Memory B cell (primary cell): ENCODE measurements around the gene SPINK14.

ENCODE experiments used
- ATAC-seq: fragments of 150-1000 bp; cut with Tn5 transposase; 2 replicates; pipeline ENCODE4 v1.10.0; 2021; ENCODE audit warnings: low read depth, mild to moderate bottlenecking, moderate library complexity
- DNase-seq, 2 donors: peaks; one replicate each; pipeline ENCODE4 v3.0.0; 2022; ENCODE audit warnings: low spot score in 2 of 2
- H3K27ac Mint-ChIP-seq: one replicate; pipeline ENCODE4 v1.8.0; 2022; ENCODE audit warnings: mild to moderate bottlenecking, moderate library complexity, mixed read lengths
- H3K27me3 Mint-ChIP-seq: one replicate; pipeline ENCODE4 v1.8.0; 2022; ENCODE audit warnings: mixed read lengths
- H3K36me3 Mint-ChIP-seq: one replicate; pipeline ENCODE4 v1.8.0; 2022; ENCODE audit warnings: mild to moderate bottlenecking, mixed read lengths
- H3K4me1 Mint-ChIP-seq: one replicate; pipeline ENCODE4 v1.8.0; 2022; ENCODE audit warnings: mixed read lengths
- H3K4me3 Mint-ChIP-seq: one replicate; pipeline ENCODE4 v1.8.0; 2022; ENCODE audit warnings: mild to moderate bottlenecking, moderate library complexity, mixed read lengths
- H3K9me3 Mint-ChIP-seq: one replicate; pipeline ENCODE4 v1.8.0; 2022; ENCODE audit warnings: mixed read lengths

Gene SPINK14, protein sequence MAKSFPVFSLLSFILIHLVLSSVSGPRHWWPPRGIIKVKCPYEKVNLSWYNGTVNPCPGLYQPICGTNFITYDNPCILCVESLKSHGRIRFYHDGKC

DNA sequence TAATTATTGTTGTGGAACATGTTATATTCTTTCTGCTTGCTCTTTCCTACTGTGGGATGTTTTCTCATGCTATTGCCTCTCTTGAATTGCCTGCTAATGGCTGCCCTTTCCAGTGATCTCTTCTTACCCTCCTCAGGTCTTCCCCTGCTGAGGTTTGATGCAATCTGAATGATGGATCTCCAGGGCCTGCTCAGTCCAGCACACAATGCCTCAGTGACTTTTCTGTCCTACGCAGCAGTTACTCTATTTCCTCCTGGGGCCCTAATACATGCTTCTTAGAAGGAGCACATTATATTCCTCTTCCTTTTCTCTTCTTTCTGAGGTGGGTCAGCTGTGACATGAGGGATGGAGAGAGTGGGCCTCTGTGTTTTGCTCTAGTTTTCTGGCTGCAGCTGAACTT lies at the start of gene SPINK14:
Gene SPINK14 (plus strand): TSS at position 301 of the 400 bp plus-strand sequence. CDS start 1,187 bp downstream, outside the sequence.
- DNase-seq = no peak
- Mint-ChIP-seq H3K27ac (no peak within 1 kb of the TSS), H3K27me3 (no peaks in the 10 kb centered on the region)

DNA sequence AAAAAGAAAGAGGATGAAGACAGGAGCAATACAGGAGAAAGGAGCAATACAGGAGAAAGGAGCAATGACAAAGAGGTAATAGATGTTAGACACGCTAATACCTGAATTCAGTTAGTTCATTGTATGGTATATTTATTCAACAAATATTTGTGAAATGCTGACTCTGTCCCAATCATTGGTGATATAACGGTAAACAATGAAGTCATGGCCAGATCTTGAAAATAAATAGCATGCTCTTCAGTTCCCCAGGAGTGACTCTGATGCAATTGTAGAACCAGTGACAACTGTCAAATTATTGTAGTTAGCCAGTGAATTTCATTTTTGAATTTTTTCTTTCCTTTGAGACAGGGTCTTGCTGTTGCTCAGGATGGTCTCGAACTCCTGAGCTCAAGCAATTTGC lies 48.0 kb upstream of the SPINK14 start:
- no peak overlapping the region for H3K4me3 Mint-ChIP-seq
- no peak overlapping the region for H3K27ac Mint-ChIP-seq
- no peaks in the 10 kb centered on the region for H3K27me3 Mint-ChIP-seq
- no peaks in the 10 kb centered on the region for H3K4me1 Mint-ChIP-seq
- no peaks in the 10 kb centered on the region for H3K9me3 Mint-ChIP-seq
- no peak for DNase-seq
- H3K36me3 Mint-ChIP-seq = no peaks in the 10 kb centered on the region
- ATAC-seq = no peak

More for the DNA sequence above, at the start of gene SPINK14:
- ATAC-seq = no peak
- Mint-ChIP-seq H3K9me3 (no peaks in the 10 kb centered on the region), H3K36me3 (no peaks in the 10 kb centered on the region), H3K4me1 (no peaks in the 10 kb centered on the region), H3K4me3 (no peak within 1 kb of the TSS)

GRCh38 chr5:148125641-148126040 lies 42.7 kb upstream of the SPINK14 start:
- no peak overlapping the region for H3K27ac Mint-ChIP-seq
- H3K27me3 Mint-ChIP-seq = no peaks in the 10 kb centered on the region
- no peaks in the 10 kb centered on the region for H3K9me3 Mint-ChIP-seq
- H3K36me3 Mint-ChIP-seq = no peaks in the 10 kb centered on the region
- no peaks in the 10 kb centered on the region for H3K4me1 Mint-ChIP-seq
- H3K4me3 Mint-ChIP-seq = no peak overlapping the region
- DNase-seq (no peak), ATAC-seq (no peak)

DNA sequence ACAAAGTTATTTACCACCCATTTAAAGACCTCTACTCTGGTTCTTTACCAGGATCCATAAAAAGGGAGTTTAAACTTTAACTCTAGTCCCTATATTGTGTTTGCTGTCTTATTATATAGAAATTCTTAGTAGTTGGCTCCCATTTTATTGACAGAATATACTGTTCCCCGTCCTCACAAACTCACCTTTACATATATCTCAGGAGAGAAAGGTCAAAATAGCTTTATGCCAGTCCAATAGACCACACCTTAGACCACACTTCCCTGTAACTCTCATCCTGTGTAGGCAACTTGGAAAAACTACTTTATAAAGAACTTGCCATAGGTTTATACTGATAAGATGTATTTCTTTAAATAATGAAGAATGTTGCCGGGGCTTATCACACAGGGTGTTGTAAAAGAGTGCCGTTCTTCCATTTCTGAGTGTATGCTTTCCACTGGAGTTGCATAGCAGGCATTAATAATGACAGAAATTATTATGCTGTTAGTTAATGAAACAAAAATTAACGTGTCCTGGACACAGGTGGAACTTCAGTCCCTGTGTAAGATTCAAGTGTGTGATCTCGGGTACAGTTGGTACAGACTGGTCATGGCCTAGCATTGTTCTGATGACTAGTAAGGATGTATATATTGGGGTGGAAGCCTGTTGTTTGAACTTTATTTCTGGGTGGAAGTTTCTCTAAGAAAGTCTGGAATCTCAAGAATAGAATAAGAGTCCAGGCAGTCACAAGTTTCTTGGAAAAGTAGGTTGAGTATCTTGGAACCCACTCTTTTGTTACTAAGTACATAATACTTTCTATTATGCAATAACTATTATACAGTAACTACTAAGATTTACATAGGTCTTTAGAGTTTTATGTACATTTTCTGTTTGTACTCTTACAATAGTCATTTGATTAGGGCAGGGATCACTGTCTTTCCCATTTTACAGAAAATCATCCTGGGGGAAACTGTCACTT lies 33.0 kb upstream of the SPINK14 start:
- ATAC-seq (no peak), DNase-seq (no peak)
- H3K4me1 Mint-ChIP-seq = no peaks in the 10 kb centered on the region
- H3K36me3 Mint-ChIP-seq = no peaks in the 10 kb centered on the region
- H3K4me3 Mint-ChIP-seq = no peak overlapping the region
- no peaks in the 10 kb centered on the region for H3K9me3 Mint-ChIP-seq
- no peak overlapping the region for H3K27ac Mint-ChIP-seq
- H3K27me3 Mint-ChIP-seq = no peaks in the 10 kb centered on the region

- H3K27me3 Mint-ChIP-seq = no peaks in the 10 kb centered on the region
- no peak overlapping the region for H3K4me3 Mint-ChIP-seq
- H3K27ac Mint-ChIP-seq = no peak overlapping the region
- no peaks in the 10 kb centered on the region for H3K4me1 Mint-ChIP-seq
- ATAC-seq (no peak), DNase-seq (no peak)
- H3K9me3 Mint-ChIP-seq = peaks cover 1% of the 10 kb centered on the region
- no peaks in the 10 kb centered on the region for H3K36me3 Mint-ChIP-seq
Observed at GRCh38 chr5:148140846-148141245, 27.5 kb upstream of the SPINK14 start.

GRCh38 chr5:148141645-148142044 lies 26.7 kb upstream of the SPINK14 start:
- Mint-ChIP-seq H3K4me1 (no peaks in the 10 kb centered on the region), H3K9me3 (peaks cover 1% of the 10 kb centered on the region), H3K27ac (no peak overlapping the region), H3K27me3 (no peaks in the 10 kb centered on the region), H3K4me3 (no peak overlapping the region), H3K36me3 (no peaks in the 10 kb centered on the region)
- no peak for ATAC-seq
- DNase-seq = no peak

DNA sequence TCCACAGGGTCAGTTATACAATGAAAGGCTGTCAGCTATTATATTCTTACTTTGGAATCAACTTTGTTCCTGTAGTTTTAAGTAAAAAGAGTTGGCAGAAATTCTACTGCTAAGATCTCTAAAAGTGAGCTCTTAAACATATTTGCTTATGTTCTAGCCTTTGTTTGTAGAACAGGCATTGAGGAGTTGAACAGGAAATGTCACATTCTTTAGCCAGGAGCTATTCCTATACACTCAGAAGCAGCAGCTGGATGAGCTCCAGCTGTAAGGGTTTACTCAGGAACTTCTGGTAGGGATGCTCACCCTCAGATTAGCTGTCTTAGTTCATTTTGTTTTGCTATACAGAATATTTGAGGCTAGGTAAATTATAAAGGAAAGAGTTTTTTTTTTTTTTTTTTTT lies 22.4 kb upstream of the SPINK14 start:
- Mint-ChIP-seq H3K27me3 (no peaks in the 10 kb centered on the region), H3K4me3 (no peak overlapping the region), H3K4me1 (no peaks in the 10 kb centered on the region), H3K9me3 (peaks cover 1% of the 10 kb centered on the region), H3K36me3 (no peaks in the 10 kb centered on the region), H3K27ac (no peak overlapping the region)
- DNase-seq (no peak), ATAC-seq (no peak)

DNA sequence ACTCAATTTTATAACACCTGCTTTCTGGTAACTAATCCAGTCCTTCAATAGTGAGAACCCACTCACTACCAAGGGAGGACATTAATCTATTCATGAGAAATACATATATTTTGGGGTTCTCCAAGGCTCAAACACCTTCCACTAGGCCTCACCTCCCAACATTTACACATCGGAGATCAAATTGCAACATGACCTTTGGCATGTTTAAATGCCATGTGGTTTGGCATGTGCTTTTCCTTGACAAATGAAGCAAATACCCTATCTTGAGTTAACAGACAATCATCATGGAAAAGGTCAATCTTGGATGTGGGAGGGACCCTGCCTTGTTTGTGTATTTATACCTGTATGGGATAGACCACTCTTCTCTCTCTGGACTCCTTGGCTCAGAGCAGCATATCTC lies 21.9 kb upstream of the SPINK14 start:
- no peak for ATAC-seq
- peaks cover 1% of the 10 kb centered on the region for H3K9me3 Mint-ChIP-seq

DNA sequence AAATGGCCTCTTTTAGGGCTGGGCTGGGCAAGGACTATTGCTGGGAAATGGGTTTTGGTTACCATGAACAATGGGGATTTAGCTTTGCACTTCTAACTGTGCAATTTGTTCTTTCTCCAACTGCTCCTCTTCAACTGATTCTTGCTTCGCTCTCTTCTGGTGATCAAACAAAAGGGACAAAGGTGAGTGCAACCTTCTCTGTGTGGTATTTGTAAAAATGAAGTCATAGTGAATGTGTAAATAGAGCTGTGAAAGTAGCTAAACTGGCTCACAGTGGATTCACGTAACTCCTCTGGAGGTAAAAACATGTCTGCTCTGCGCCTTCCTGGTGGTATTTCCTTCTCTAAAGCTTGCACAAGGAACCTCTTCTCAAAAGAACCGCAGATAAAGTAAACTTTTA lies 20.9 kb upstream of the SPINK14 start:
- Mint-ChIP-seq H3K4me1 (no peaks in the 10 kb centered on the region), H3K9me3 (peaks cover 1% of the 10 kb centered on the region), H3K27ac (no peak overlapping the region), H3K36me3 (no peaks in the 10 kb centered on the region), H3K27me3 (peaks cover 3% of the 10 kb centered on the region), H3K4me3 (no peak overlapping the region)
- ATAC-seq = no peak
- DNase-seq = no peak

More for the DNA sequence above, 21.9 kb upstream of the SPINK14 start:
- no peak for DNase-seq
- Mint-ChIP-seq H3K27me3 (no peaks in the 10 kb centered on the region), H3K4me1 (no peaks in the 10 kb centered on the region), H3K27ac (no peak overlapping the region), H3K4me3 (no peak overlapping the region), H3K36me3 (no peaks in the 10 kb centered on the region)

DNA sequence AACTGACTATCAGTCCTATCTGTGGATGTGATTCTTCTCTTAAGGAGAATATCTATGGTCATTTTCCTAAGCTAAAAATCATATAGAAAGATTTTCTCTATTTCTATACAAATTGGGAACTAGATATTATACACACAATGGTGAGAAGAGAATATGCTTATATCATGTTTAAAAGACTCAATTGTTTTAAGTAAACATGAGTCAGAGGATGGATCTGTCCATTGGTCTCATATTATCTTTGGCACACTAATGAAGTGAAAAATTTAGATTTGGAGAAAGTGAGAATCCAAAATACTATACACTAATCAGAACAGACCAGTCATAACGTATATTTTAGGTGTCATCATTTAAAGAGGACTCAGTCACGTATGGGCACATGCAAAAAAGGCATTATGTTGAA lies 16.5 kb upstream of the SPINK14 start:
- Mint-ChIP-seq H3K27ac (no peak overlapping the region), H3K4me3 (no peak overlapping the region), H3K36me3 (no peaks in the 10 kb centered on the region), H3K9me3 (peaks cover 6% of the 10 kb centered on the region), H3K27me3 (peaks cover 5% of the 10 kb centered on the region), H3K4me1 (no peaks in the 10 kb centered on the region)
- no peak for DNase-seq
- no peak for ATAC-seq

DNA sequence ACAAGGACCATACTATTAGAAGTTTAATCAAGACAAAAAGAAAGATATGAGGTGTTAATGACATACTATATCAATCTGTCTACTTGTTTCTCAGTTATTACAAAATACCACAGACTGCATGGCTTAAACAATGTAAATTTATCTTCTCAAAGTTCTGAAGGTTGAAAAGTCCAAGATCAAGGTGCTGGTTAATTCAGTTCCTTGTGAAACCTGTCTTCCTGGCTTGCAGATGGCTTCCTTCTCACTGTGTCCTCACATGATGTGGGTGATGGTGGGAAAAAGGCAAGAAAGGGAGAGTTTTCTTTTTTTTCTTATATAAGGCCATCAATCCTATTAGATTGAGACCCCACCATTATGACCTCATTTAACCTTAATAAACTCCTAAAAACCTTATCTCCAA lies 15.6 kb upstream of the SPINK14 start:
- peaks cover 6% of the 10 kb centered on the region for H3K9me3 Mint-ChIP-seq

DNA sequence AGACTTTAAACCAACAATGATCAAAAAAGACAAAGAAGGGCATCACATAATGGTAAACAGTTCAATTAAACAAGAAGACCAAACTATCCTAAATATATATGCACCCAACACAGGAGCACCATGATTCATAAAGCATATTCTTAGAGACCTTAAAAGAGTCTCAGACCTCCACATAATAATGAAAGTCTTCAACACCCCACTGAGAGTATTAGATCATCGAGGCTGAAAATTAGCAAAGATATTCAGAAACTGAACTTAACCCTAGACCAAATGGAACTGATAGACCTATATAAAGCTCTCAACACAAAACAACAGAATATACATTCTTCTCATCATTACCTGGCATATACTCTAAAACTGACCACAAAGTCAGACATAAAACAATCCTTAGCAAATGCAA lies 11.7 kb upstream of the SPINK14 start:
- Mint-ChIP-seq H3K4me3 (no peak overlapping the region), H3K4me1 (no peaks in the 10 kb centered on the region), H3K27me3 (peaks cover 5% of the 10 kb centered on the region), H3K36me3 (no peaks in the 10 kb centered on the region), H3K9me3 (peaks cover 6% of the 10 kb centered on the region), H3K27ac (no peak overlapping the region)
- no peak for DNase-seq
- no peak for ATAC-seq

More for the DNA sequence above, 15.6 kb upstream of the SPINK14 start:
- no peaks in the 10 kb centered on the region for H3K36me3 Mint-ChIP-seq
- H3K4me3 Mint-ChIP-seq = no peak overlapping the region
- H3K27me3 Mint-ChIP-seq = peaks cover 5% of the 10 kb centered on the region
- ATAC-seq (no peak), DNase-seq (no peak)
- no peak overlapping the region for H3K27ac Mint-ChIP-seq
- H3K4me1 Mint-ChIP-seq = no peaks in the 10 kb centered on the region

DNA sequence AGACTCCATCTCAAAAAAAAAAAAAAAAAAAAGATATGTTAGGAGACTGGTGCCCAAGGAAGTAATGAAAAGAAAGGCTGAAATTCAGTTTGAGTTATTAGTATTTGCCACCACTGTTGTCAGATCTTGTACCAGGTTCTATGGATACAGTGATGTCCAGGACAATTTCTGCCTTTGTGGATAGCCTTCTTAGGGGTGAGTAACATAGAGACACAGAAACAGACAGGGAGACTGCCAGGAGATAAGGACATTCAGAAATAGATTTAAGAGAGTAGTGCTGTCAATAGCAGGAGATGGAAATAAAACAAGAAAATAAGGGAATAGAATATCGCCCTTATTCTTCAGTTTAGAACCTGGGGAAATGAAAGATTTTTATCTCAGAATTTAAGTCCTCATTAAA lies 6.3 kb upstream of the SPINK14 start:
- H3K27me3 Mint-ChIP-seq = no peaks in the 10 kb centered on the region
- no peak overlapping the region for H3K27ac Mint-ChIP-seq
- ATAC-seq = no peak
- H3K36me3 Mint-ChIP-seq = no peaks in the 10 kb centered on the region
- H3K4me1 Mint-ChIP-seq = no peaks in the 10 kb centered on the region
- no peaks in the 10 kb centered on the region for H3K9me3 Mint-ChIP-seq
- no peak overlapping the region for H3K4me3 Mint-ChIP-seq
- no peak for DNase-seq

DNA sequence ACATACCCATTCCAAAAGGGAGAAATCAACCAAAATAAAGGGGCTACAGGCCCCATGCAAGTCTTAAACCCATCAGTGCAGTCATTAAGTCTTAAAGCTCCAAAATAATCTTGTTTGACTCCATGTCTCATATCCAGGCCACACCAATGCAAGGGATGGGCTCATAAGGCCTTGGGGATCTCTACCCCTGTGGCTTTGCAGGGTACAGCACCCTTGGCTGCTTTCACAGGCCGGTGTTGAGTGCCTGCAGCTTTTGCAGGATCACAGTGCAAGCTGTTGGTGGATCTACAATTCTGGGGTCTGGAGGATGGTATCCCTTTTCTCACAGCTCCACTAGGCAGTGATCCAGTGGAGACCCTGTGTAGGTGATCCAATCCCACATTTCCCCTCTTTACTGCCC lies 5.0 kb upstream of the SPINK14 start:
- no peaks in the 10 kb centered on the region for H3K9me3 Mint-ChIP-seq
- no peak for ATAC-seq

More for the DNA sequence above, 5.0 kb upstream of the SPINK14 start:
- DNase-seq = no peak
- Mint-ChIP-seq H3K4me3 (no peak overlapping the region), H3K4me1 (no peaks in the 10 kb centered on the region), H3K27me3 (no peaks in the 10 kb centered on the region), H3K36me3 (no peaks in the 10 kb centered on the region), H3K27ac (no peak overlapping the region)
